SJCRH30 (cell line): ENCODE results near the gene MMP7. TPM values are rescaled to one million over a fixed set of nuclear protein-coding genes. Genes with fewer than 3 reads are reported as not detected.

Experiments
- DNase-seq, 2 experiments: peaks; one replicate each; pipeline ENCODE4 v3.0.0-alpha.2; 2015 to 2020
- H3K27ac ChIP-seq: fragments of 250-450 bp; sonication (Bioruptor Pico); 2 replicates; pipeline ENCODE4 v1.5.1; 2020; ENCODE audit warnings: mild to moderate bottlenecking, moderate library complexity
- H3K27me3 ChIP-seq: fragments of 250-450 bp; sonication (Bioruptor Pico); 2 replicates; pipeline ENCODE4 v1.5.1; 2020; ENCODE audit warnings: mild to moderate bottlenecking, moderate library complexity
- H3K36me3 ChIP-seq: fragments of 250-450 bp; sonication (Bioruptor Pico); 2 replicates; pipeline ENCODE4 v1.5.1; 2020; ENCODE audit warnings: mild to moderate bottlenecking, moderate library complexity
- H3K4me1 ChIP-seq: fragments of 250-450 bp; sonication (Bioruptor Pico); 2 replicates; pipeline ENCODE4 v1.5.1; 2020; ENCODE audit warnings: mild to moderate bottlenecking, moderate library complexity
- H3K4me3 ChIP-seq: fragments of 250-450 bp; sonication (Bioruptor Pico); 2 replicates; pipeline ENCODE4 v1.5.1; 2020; ENCODE audit warnings: mild to moderate bottlenecking, moderate library complexity
- H3K9me3 ChIP-seq: fragments of 250-450 bp; sonication (Bioruptor Pico); replicated peaks from 2 replicates; pipeline ENCODE4 v1.5.1; 2020; ENCODE audit warnings: mild to moderate bottlenecking, moderate library complexity
- total RNA-seq: library from RNA; depleted of rRNA; stranded (reverse); fragments of >200 nt; shearing (Covaris generic); gene quantifications from 2 replicates; pipeline ENCODE4 v1.2.3, GENCODE V29; 2014

The MMP7 gene
- total RNA-seq, 1 experiment from 2014 or later, result not detected

- Histone ChIP-seq H3K4me1 (no peaks in the 10 kb centered on the region), H3K27ac (no peak overlapping the region), H3K9me3 (no peaks in the 10 kb centered on the region), H3K4me3 (no peak overlapping the region), H3K36me3 (no peaks in the 10 kb centered on the region), H3K27me3 (no peaks in the 10 kb centered on the region)
- DNase-seq, result no peak
Measured at GRCh38 chr11:102552447-102553194, 22.1 kb upstream of the MMP7 start.

GRCh38 chr11:102552020-102552419 is 21.5 kb upstream of the MMP7 start:
- no peak overlapping the region for H3K4me3 ChIP-seq
- no peaks in the 10 kb centered on the region for H3K9me3 ChIP-seq
- H3K27me3 ChIP-seq, result no peaks in the 10 kb centered on the region
- H3K36me3 ChIP-seq, result no peaks in the 10 kb centered on the region
- no peaks in the 10 kb centered on the region for H3K4me1 ChIP-seq
- no peak for DNase-seq
- no peak overlapping the region for H3K27ac ChIP-seq

- Histone ChIP-seq H3K4me3 (no peak overlapping the region), H3K36me3 (no peaks in the 10 kb centered on the region), H3K27me3 (no peaks in the 10 kb centered on the region), H3K9me3 (no peaks in the 10 kb centered on the region), H3K4me1 (no peaks in the 10 kb centered on the region), H3K27ac (no peak overlapping the region)
- DNase-seq, result no peak
Measured at GRCh38 chr11:102551169-102551781, 20.7 kb upstream of the MMP7 start.

GRCh38 chr11:102546923-102547471 is 16.4 kb upstream of the MMP7 start:
- DNase-seq, result no peak
- no peaks in the 10 kb centered on the region for H3K9me3 ChIP-seq
- no peaks in the 10 kb centered on the region for H3K27me3 ChIP-seq

GRCh38 chr11:102546427-102546826 is 15.9 kb upstream of the MMP7 start:
- H3K9me3 ChIP-seq, result no peaks in the 10 kb centered on the region
- no peak overlapping the region for H3K4me3 ChIP-seq
- no peaks in the 10 kb centered on the region for H3K27me3 ChIP-seq
- DNase-seq, result no peak
- no peak overlapping the region for H3K27ac ChIP-seq
- H3K36me3 ChIP-seq, result no peaks in the 10 kb centered on the region
- no peaks in the 10 kb centered on the region for H3K4me1 ChIP-seq

More at GRCh38 chr11:102546923-102547471, 16.4 kb upstream of the MMP7 start:
- no peak overlapping the region for H3K4me3 ChIP-seq
- no peaks in the 10 kb centered on the region for H3K4me1 ChIP-seq
- no peak overlapping the region for H3K27ac ChIP-seq
- no peaks in the 10 kb centered on the region for H3K36me3 ChIP-seq

GRCh38 chr11:102545701-102546100 is 15.2 kb upstream of the MMP7 start:
- Histone ChIP-seq H3K27me3 (no peaks in the 10 kb centered on the region), H3K27ac (no peak overlapping the region), H3K4me1 (no peaks in the 10 kb centered on the region), H3K9me3 (no peaks in the 10 kb centered on the region), H3K36me3 (no peaks in the 10 kb centered on the region), H3K4me3 (no peak overlapping the region)
- no peak for DNase-seq

- no peaks in the 10 kb centered on the region for H3K9me3 ChIP-seq
- no peaks in the 10 kb centered on the region for H3K27me3 ChIP-seq
- H3K36me3 ChIP-seq, result no peaks in the 10 kb centered on the region
- H3K27ac ChIP-seq, result no peak overlapping the region
- no peak overlapping the region for H3K4me3 ChIP-seq
- no peaks in the 10 kb centered on the region for H3K4me1 ChIP-seq
- DNase-seq, result no peak
Measured at GRCh38 chr11:102544594-102544993, 14.0 kb upstream of the MMP7 start.

- Histone ChIP-seq H3K27me3 (no peaks in the 10 kb centered on the region), H3K27ac (no peak overlapping the region), H3K36me3 (no peaks in the 10 kb centered on the region), H3K4me1 (no peaks in the 10 kb centered on the region), H3K9me3 (no peaks in the 10 kb centered on the region), H3K4me3 (no peak overlapping the region)
- DNase-seq, result no peak
Measured at GRCh38 chr11:102539567-102539966, 9.0 kb upstream of the MMP7 start.

- Histone ChIP-seq H3K4me1 (no peaks in the 10 kb centered on the region), H3K27ac (no peak overlapping the region), H3K27me3 (no peaks in the 10 kb centered on the region), H3K9me3 (no peaks in the 10 kb centered on the region), H3K4me3 (no peak overlapping the region), H3K36me3 (no peaks in the 10 kb centered on the region)
- no peak for DNase-seq
Measured at GRCh38 chr11:102538932-102539331, 8.4 kb upstream of the MMP7 start.

GRCh38 chr11:102534261-102534872 is 3.8 kb upstream of the MMP7 start:
- no peak overlapping the region for H3K27ac ChIP-seq
- H3K36me3 ChIP-seq, result no peaks in the 10 kb centered on the region
- no peaks in the 10 kb centered on the region for H3K4me1 ChIP-seq
- no peak overlapping the region for H3K4me3 ChIP-seq
- no peaks in the 10 kb centered on the region for H3K9me3 ChIP-seq
- DNase-seq, result no peak
- no peaks in the 10 kb centered on the region for H3K27me3 ChIP-seq

GRCh38 chr11:102528618-102529017 is 1.9 kb downstream of the MMP7 start:
- no peak overlapping the region for H3K27ac ChIP-seq
- no peak for DNase-seq
- H3K9me3 ChIP-seq, result no peaks in the 10 kb centered on the region
- H3K4me1 ChIP-seq, result no peaks in the 10 kb centered on the region
- no peaks in the 10 kb centered on the region for H3K36me3 ChIP-seq
- no peaks in the 10 kb centered on the region for H3K27me3 ChIP-seq
- no peak overlapping the region for H3K4me3 ChIP-seq

GRCh38 chr11:102527684-102528083 is 2.9 kb downstream of the MMP7 start:
- Histone ChIP-seq H3K9me3 (no peaks in the 10 kb centered on the region), H3K4me1 (no peaks in the 10 kb centered on the region), H3K27ac (no peak overlapping the region), H3K27me3 (no peaks in the 10 kb centered on the region), H3K4me3 (no peak overlapping the region), H3K36me3 (no peaks in the 10 kb centered on the region)
- DNase-seq, result no peak

- no peaks in the 10 kb centered on the region for H3K36me3 ChIP-seq
- DNase-seq, result no peak
- H3K27ac ChIP-seq, result no peak overlapping the region
- no peaks in the 10 kb centered on the region for H3K4me1 ChIP-seq
- no peak overlapping the region for H3K4me3 ChIP-seq
- no peaks in the 10 kb centered on the region for H3K9me3 ChIP-seq
- no peaks in the 10 kb centered on the region for H3K27me3 ChIP-seq
Measured at GRCh38 chr11:102527041-102527440, 3.5 kb downstream of the MMP7 start.

GRCh38 chr11:102523887-102524286 is 6.7 kb downstream of the MMP7 start:
- DNase-seq, result no peak
- Histone ChIP-seq H3K27ac (no peak overlapping the region), H3K4me1 (no peaks in the 10 kb centered on the region), H3K4me3 (no peak overlapping the region), H3K9me3 (no peaks in the 10 kb centered on the region), H3K27me3 (no peaks in the 10 kb centered on the region), H3K36me3 (no peaks in the 10 kb centered on the region)

- H3K4me1 ChIP-seq, result no peaks in the 10 kb centered on the region
- DNase-seq, result no peak
- no peak overlapping the region for H3K4me3 ChIP-seq
Measured at GRCh38 chr11:102523189-102523570, 7.4 kb downstream of the MMP7 start.

More at GRCh38 chr11:102523189-102523570, 7.4 kb downstream of the MMP7 start:
- Histone ChIP-seq H3K27ac (no peak overlapping the region), H3K36me3 (no peaks in the 10 kb centered on the region), H3K27me3 (no peaks in the 10 kb centered on the region), H3K9me3 (no peaks in the 10 kb centered on the region)
